ENCODE measurements around the gene LYPD6.

The LYPD6 gene

DNA sequence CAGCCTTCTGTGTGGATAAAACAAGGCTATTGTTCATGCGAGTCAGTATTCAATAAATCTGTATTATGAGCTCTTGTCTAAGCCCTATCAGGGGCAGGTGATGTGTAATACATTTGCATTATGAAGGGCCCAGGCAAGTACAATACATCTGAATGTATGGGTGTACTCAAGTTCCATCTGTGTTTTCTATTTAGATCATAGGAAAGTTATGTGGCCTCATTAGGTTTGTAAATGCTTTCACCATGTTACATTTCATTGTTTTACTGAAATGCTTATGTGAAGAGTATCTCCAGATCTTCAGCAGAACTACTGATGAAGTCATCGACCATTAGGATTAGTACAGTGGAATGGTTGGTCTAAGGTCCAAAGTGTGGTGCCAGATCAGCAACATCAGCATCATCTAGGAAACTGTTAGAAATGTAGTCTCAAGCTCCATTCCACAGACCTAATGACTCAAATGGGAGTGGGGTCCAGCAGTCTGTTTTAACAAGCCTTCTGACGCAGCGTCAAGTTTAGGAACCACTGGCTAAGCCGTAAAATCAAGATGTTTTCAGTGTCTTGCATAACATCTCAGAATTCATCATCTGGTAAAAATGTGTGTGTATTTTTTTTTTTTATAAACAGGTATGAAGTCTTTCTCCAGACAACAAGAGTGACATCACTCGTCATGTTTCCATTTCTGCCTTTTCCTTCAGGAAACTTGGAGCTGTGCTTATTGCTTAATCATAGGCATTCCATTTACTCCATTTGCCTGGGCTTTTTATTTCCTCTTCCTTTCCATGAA lies 80.5 kb downstream of the LYPD6 start:
- DNase-seq = no peak

DNA sequence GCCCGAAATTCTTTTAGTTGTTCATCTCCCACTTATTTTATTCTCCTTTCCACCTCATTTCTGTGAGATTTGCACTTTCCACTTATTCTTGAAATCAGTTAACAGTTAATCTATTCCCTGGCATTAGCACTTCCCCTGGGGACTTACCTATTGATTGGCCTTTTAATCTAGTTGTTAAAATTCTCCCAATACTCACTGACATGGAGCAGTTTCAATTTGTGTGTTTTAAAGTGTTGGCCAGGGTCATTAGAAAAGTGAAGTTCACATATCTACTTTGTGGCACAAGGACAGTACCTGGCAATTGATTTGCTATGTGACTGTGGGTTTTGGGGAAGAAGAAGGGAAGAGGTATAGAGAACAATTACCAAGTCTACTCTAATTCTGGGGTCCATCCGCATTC lies 83.1 kb downstream of the LYPD6 start:
- no peak for DNase-seq

DNA sequence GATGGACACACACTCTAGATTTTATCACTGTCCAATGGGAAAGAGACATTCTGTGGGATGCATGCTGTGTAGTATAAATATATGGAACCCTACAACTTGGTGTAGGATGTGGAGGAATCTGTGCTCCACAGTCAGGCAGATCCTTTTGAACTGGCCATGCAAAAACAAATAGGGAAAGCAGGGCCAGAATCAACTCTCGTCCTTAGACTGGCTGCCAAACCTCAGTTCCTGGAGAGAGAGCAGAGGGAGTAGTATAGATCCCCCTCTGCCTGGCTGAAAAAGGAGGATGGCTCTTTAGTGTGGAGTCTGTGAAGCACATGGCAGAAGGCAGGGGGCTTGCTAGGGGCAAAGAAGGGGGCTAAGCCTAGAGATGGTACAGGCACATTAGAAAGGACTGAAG lies 84.7 kb downstream of the LYPD6 start:
- DNase-seq = no peak

DNA sequence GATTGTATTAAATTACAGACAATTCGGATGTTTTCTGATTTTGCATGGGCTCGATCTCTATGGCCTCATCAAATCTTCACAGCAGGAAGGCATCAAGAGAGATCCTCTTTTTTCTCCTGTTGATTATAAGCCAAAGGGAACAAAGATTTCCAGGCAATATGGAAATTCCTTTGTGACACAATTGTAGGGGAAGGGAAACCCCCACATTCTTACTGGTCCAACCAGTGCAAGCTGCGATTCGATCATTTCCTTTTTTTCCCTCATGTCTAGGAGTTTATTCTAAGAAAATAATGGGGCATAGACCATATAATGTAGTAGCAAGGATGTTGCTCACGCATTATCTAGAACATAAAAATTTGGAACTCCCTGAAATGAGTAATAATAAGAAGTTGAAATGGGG lies 87.7 kb downstream of the LYPD6 start:
- no peak for DNase-seq

DNA sequence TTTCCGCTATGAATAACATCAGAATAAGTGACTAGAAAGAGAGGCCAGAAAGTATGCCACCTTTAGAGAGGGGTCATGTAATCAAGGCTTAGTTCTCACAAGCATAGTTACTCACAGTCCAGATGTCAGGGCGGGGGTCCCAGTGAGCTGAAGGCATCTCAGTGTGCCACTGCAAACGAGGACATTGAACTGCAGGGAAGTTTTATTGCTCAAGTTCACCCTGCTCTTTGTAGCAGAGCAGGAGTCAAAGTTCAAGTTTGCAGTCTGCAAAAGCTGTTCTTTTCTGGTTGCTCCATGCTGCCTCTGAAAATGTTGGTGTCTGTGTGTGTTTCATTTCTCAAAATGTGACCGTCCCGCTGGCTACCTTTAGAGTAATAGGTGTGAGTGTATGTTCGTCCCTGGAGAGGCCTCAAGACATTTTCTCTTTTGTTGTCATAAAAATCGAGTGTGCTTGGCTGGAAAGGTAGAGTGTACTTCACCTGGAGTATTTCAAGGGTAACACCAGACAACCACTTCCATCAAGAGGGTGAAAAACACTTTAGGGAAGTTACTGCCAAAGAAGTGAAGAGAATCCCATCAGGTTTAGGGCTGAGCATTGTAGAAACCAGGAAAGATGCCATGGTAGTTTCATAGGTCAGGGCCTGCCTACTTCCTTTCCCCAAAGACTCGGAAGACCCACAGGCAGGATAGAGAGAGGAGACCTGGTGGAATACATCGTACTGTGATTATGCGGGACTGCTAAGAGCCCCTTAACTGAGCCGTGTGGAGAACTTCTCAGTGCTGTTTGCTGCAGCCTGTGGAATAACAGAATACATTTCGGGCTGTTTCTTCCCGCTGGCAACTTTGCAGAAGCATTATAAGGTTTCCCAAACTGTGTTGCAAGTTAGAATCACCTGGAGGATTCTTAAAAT lies 89.9 kb downstream of the LYPD6 start:
- no peak for DNase-seq

DNA sequence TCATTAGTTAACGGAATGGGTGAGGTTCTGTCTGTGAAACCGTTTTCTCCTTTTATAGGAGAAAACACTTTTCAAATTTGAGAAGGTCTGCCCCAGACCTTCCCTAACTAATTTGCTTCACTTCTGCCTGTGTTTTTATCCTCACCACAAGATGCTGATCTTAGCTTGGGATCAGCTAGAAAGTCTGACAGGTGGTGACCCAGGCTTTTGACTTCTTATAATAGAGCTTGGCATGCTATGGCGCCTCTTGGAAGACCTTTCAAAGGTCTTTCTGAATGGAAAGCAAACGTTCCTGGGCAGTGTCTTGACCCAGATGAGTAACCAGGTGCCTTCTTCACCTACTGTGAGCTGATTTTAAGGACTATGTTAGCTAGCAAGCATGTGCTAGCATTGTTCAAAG lies 91.4 kb downstream of the LYPD6 start:
- DNase-seq = no peak

DNA sequence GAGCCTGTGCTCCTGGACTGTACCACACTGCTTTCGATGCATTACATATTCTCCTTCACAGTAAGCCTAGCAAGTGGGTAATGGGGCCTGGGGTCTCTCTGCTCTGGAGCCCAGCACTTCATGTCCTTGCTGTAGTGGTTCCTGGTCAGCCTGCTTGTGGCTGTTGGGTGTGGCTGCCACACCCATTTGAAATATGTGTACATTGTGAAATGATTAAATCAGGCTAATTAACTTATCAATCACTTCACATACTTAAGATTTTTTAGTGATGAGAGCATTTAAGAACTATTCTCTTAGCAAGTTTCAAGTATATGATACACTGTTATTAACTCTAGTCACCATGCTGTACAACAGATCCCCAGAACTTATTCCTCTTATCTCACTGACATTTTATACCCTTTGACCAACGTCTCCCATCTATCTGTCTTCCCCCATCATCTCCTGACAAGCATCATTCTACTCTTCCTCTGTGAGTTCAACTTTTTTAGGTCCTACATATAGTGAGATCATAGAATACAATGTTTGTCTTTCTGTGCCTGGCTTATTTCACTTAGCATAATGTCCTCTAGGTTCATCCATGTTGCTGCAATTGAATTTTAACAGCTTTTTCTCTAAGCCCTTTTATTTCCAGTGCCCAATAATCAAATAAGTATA lies 92.1 kb downstream of the LYPD6 start:
- peak; percentile 14 to 67 for DNase-seq

DNA sequence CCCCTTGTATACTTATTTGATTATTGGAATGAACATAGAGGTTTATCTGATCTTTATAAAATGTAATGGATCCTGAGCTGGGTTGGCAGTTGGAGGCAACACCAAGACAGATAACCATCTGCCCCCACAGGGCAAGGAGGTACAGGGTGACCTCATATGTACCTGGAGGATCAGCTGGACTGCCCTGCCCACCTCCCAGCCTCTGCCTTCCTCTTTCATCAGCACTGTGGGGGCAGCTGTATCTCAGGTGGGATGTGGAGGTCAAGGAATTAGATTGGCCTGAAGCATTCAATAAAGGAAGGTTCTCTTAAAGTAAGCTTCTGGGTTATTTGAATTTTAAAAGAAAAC lies 92.6 kb downstream of the LYPD6 start:
- DNase-seq = no peak

DNA sequence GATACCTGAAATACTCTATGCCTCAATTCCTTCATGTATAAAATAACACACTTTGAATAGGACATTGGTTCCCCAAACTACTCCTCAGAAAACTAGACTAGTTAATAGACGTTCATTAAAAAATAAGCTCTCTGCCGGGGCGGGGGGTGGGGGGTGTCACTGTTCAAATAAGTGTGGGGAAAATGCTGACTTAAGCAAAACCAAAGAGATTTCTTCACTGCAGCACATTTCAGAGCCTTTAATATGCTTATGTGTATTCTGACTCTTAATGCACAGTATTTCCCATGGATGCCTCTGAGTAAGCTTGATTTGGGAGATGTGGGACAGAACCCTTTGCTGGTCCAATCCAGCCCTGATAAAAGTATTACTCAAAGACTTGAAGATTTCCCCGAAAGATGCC lies 93.2 kb downstream of the LYPD6 start:
- DNase-seq = no peak

DNA sequence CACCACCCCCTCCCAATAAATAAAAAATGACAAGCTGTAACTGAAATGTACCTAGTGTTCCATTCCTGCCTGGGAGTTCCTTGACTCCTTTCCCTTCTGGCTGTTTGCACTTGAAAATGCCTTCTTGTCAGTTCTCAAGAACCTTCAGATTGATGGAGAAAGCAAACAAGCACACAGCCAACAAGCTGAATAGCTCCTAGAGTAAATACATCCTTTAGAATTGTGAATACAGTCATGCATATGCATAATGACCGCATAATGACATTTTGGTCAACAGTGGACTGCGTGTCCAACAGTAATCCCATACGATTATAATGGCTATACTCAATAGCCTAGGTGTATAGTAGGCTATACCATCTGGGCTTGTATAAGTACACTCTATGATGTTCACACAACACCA lies 97.0 kb downstream of the LYPD6 start:
- no peak for DNase-seq

DNA sequence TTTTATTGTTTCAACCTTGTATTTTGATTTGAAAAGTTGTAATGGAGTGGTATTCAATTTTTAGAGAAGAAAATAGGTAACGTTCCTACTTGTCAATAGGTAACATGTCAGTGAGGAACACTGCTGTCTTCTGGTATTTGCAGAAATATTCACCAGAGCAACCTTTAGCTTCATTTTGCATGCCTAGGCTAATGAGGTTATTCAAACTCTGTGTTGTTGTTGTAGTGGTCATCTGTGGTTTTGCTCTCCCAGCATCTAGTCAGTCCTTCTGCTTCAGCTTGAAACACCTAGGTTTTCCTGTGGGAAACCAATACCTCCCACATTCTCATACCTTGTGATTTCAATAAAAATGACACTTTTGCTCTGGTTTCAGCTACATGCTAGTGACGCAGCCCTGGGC lies 98.4 kb downstream of the LYPD6 start:
- no peak for DNase-seq

DNA sequence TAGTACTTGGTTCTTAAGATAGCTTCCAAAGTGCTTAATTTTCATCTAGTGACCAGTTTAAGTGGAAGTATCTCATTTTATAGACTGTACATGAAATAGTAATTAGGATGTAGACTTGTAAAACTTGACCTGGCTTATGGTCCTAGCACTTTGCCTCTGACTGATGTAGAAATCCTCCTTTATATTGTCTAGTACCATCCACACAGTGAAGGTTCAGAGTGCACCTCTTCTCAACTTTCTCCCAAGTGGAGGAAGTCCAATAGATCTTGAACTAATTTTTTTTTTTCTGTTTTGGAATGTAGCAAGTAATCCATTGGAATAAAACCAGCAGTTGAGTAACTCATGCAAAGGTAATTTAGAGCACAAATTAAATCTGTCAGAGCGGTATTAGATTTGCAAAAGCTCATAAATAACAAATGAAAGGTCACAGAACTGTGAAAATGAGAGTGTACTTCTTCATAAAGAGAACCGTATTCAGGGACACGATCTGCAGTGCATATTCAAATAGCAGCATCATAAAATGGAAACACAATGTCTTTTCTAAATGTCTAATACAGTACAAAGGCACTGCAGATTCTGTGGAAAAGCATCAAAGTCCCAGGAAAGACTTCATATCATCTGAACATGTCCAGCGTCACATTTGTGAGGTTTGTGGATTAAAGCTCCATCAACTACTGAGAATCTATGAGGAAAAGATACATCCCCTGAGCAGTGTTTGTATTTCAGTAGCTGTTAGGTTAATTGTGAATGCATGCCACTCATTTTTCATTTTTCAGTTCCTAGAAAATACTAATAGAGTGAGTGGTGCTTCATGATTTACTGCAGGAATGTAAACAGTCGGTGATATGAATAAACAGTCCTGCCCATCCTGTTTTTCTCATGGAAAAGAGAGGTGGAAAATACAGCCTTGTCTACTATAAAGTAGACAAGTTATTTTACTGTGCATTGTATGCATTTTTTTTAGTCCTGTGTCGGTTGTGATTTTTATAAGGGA lies 100.7 kb downstream of the LYPD6 start:
- DNase-seq = no peak

DNA sequence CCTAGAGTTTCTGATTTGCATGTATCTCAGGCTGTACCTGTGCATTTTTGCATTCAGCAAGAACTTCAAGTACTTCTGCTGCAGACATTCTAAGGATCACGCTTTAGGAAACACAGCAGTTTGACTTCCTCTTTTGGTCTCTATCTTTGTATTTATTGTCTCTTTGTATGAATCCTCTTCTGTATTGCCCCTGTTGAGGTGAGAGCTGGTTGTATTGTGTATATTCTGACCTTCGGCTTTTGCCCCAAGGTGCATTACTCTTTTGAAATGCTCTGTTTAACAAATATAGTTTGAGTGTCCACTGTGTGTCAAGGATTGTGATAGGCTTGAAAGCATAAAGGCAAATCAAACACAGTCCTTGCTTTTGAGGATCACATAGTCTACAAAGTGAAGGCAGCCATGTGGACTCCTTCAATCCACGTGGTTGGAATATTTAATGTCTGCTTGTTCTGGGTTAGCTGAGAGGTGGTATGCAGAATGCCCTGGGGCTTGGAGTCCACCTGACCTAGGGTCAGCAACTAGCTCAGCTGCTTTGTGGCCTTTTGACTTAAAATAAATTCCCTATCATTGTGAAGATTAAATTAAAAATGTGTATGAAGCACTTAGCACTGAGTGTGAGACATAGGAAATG lies 108.1 kb downstream of the LYPD6 start:
- no peak for DNase-seq

DNA sequence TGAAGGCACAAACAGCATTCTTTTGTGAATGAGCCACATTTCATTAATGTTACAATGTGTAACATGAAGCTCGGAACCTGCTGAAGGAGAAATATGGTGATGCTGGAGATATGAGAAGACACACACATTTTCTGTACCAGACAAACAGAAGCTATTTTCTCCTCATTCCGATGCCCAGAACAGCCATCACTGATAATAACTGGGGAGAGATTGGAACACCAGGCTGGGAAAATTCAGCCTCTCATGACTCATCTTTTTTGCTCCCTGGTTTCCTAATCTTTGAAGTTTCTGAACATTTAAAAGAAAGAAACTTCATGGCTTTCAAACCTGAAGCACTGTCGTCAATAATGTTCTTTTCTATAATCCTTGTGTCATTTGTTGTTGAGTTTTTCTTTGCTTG lies 110.9 kb downstream of the LYPD6 start:
- DNase-seq = no peak

DNA sequence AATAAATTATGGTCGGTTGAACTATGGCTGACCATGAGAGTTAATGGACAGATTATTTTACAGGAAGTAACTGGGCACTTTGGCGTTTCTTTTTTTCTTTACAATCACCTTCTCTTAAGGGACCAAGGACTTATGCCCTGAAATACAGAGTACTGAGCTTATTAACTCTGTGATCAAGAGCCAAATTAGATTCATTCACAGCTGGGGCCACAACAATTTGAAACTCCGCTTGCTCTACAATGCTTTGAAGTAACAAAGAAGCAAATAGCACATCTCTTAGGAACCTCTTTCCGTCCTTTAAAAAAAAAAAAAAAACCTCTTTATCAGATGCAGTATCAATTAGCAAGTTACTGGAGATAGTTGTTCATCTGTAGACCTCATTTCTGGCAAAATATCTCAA lies 112.0 kb downstream of the LYPD6 start:
- no peak for DNase-seq

DNA sequence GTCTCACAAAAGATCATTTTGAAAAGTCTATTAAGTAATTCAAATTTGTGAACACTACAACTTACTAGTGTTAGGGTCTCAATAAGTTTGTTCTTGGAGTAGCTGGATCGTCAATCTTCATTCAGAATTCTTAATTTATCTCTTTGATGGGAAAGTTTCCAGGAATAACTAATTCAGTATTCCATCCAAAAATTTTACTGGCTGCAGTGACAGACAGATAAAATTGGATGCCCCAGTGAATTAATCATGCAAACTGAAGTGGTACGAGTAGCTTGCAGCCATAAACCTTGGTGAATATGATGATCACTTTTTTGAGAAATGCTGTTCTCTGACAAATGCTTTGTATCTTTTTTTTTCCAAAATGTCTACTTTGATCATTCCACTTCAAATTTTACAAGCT lies 112.8 kb downstream of the LYPD6 start:
- DNase-seq = no peak

DNA sequence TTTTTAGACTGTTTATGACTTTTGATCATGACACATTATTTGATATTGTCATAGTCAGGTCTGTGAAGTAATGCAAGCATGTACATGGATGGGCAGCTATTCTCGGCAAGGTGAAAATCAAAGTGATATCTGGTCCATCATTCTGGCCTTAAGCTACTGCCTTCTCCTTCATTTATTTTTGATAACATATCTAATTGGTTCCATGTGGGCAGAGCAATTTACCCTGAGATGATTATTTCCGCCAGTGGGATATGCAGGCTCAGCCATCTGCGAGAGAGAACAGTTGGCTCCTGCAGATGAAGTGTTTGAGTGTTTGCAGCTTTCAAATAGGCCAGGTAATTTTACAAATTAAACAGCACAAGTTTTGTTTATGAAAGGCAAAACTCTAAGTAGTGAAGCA lies 116.4 kb downstream of the LYPD6 start:
- DNase-seq = no peak

DNA sequence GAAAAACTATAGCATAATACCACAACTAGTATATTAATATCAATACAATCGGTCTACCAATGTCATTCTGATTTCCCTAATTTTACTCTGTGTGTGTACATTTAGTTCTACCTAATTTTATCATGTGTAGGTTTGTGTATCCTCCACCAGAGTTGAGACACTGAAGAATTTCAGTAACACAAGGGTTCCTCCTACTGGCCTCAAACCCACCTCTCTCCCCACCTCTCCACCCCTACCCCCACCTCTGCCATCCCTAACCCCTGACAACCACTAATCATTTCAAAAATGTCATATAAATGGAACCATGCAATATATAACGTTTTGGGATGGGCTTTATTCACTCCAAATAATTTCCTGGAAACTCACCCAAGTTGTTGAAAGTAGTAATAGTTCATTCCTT lies 117.9 kb downstream of the LYPD6 start:
- DNase-seq = no peak

DNA sequence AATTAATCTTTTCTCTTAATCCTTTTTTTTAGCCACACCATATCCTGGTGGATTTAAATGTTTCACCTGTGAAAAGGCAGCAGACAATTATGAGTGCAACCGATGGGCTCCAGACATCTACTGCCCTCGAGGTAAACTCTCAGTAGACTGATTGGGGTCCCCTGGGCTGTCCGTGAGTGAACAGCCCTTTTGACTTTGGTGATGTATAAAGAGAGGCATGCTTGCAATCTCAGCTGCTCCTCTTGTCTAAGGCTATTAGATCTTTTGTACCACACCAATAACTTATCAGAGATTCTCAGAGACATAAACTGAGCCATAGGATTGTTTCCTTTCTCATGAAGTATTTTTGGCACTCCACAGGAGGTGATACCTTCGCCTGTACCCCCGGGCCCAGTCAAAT lies 118.6 kb downstream of the LYPD6 start:
- DNase-seq = no peak

DNA sequence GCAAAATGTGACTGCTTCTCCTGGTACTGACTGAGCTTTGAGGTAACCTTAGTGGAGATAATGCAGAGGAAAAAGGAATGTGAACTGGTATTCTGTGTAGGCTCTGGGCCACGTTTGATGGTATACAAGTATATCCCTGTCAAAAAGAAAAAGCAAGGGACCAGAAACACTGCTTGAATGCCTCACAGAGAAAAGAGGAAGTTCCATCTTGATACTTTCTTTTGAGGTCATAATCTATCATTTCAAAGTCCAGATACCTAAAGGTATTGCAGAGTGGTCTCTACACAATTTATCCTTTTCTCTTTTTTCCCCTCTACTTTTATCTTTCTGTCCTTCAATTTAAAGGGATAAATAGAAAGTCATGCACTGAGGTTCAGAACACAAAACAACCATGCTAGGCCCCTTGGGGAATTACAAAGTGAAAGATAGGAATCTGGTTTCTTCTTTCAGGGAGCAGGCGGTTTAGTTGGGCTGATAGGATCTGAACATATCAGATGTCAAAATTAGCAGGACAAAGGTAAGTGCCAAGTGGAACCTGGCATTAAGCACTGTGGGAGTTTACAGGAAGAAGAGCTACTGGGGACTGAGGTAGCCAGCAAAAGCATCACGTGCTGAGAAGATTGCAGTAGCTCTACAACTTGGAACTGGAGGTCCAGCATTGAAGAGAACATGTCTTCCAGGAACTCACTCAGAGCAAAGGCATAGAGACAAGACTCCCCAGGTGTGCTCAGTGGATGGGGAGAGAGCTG lies 121.2 kb downstream of the LYPD6 start:
- no peak for DNase-seq

DNA sequence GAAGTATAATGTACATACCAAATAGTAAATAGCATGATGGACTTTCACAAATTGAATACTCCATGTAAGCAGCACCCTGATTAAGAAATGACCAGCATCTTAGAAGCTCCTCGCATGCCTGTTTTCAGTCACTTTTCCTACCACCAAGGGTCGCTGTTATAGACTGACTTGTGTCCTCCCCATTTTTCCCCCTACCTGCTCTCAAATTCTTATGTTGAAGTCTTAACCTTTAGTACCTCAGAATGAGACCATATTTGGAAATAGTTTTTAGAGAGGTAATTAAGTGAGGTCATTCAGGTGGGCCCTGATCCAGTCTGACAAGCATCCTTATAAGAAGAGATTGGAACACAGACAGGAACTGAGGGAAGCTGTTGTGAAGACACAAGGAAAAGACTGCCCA lies 125.9 kb downstream of the LYPD6 start:
- no peak for DNase-seq
